GM12865 (cell line): ENCODE data around the gene GAREM1.
"Not testable (repeated sequence)": the region's sequence is repeated elsewhere in the genome, so short reads cannot be mapped to it uniquely, and the experiment has no call there.

Experiments
- DNase-seq: peaks from one replicate; pipeline ENCODE4 v3.0.0; 2010; ENCODE audit warnings: low read depth
- H3K4me3 ChIP-seq: 2 replicates; pipeline ENCODE4 v1.5.1; 2011; ENCODE audit warnings: mild to moderate bottlenecking, low read depth, low read length, control low read depth
- CTCF ChIP-seq: IDR thresholded peaks from 2 replicates; pipeline ENCODE4 v1.5.1; 2011; ENCODE audit warnings: low read length, control low read depth, low read depth, inconsistent platforms; ENCODE audit not compliant: insufficient read depth; ENCODE audit errors: missing control alignments

The GAREM1 gene

GRCh38 chr18:32482117-32482516 lies 11.4 kb upstream of the GAREM1 start:
- H3K4me3 ChIP-seq, result no peak overlapping the region
- DNase-seq, result no peak
- no peak for TF ChIP-seq CTCF

- TF ChIP-seq CTCF, result no peak
- H3K4me3 ChIP-seq, result no peak overlapping the region
- no peak for DNase-seq
These were observed 9.9 kb upstream of the GAREM1 start for GRCh38 chr18:32480581-32480980.

GRCh38 chr18:32478807-32479206 lies 8.1 kb upstream of the GAREM1 start:
- DNase-seq, result no peak
- H3K4me3 ChIP-seq, result no peak overlapping the region
- TF ChIP-seq CTCF, result no peak

GRCh38 chr18:32478317-32478716 lies 7.6 kb upstream of the GAREM1 start:
- no peak for DNase-seq
- no peak overlapping the region for H3K4me3 ChIP-seq
- TF ChIP-seq CTCF, result no peak

- DNase-seq, result no peak
- H3K4me3 ChIP-seq, result no peak overlapping the region
- TF ChIP-seq CTCF, result no peak
These were observed 5.4 kb upstream of the GAREM1 start for GRCh38 chr18:32476106-32476505.

GRCh38 chr18:32475069-32475468 lies 4.4 kb upstream of the GAREM1 start:
- DNase-seq, H3K4me3 ChIP-seq: not testable (repeated sequence)

- TF ChIP-seq CTCF, result no peak
- no peak overlapping the region for H3K4me3 ChIP-seq
- DNase-seq, result no peak
These were observed 2.6 kb upstream of the GAREM1 start for GRCh38 chr18:32473325-32473724.

GRCh38 chr18:32472841-32473240 lies 2.2 kb upstream of the GAREM1 start:
- H3K4me3 ChIP-seq, result no peak overlapping the region
- no peak for DNase-seq
- no peak for TF ChIP-seq CTCF
